Naive B cell (primary cell): Measurements from ENCODE around the gene HS2ST1. TPM values are rescaled to one million over a fixed set of nuclear protein-coding genes. Genes with fewer than 3 reads are reported as not detected.
A peak's percentile ranks its signal among the peaks of the same experiment; 100 is the strongest.

ENCODE experiments used
- ATAC-seq, 2 donors: fragments of 150-1000 bp; cut with Tn5 transposase; 2 replicates each; pipeline ENCODE4 v1.10.0; 2021; ENCODE audit warnings: low read depth in 2 of 2, mild to moderate bottlenecking in 2 of 2, moderate library complexity in 2 of 2
- DNase-seq: peaks from one replicate; pipeline ENCODE4 v3.0.0; 2022
- H3K27ac Mint-ChIP-seq, 6 donors: one replicate each; pipeline ENCODE4 v1.8.0; 2020 to 2022; ENCODE audit warnings: mild to moderate bottlenecking in 6 of 6, mixed read lengths in 6 of 6, moderate library complexity in 5 of 6, inconsistent platforms in 2 of 6
- H3K27me3 Mint-ChIP-seq, 3 donors: one replicate each; pipeline ENCODE4 v1.8.0; 2021 to 2022; ENCODE audit warnings: mixed read lengths in 3 of 3, mild to moderate bottlenecking in 1 of 3
- H3K36me3 Mint-ChIP-seq, 2 donors: one replicate each; pipeline ENCODE4 v1.8.0; 2020 to 2022; ENCODE audit warnings: mixed read lengths in 2 of 2, inconsistent platforms in 1 of 2, mild to moderate bottlenecking in 1 of 2
- H3K4me1 Mint-ChIP-seq, 3 donors: one replicate each; pipeline ENCODE4 v1.8.0; 2020 to 2022; ENCODE audit warnings: mixed read lengths in 3 of 3, inconsistent platforms in 1 of 3, mild to moderate bottlenecking in 1 of 3, moderate library complexity in 1 of 3
- H3K4me3 Mint-ChIP-seq, 8 donors: one replicate each; pipeline ENCODE4 v1.8.0; 2020 to 2022; ENCODE audit warnings: mild to moderate bottlenecking in 8 of 8, mixed read lengths in 8 of 8, moderate library complexity in 8 of 8, inconsistent platforms in 2 of 8
- H3K9me3 Mint-ChIP-seq, 7 donors: one replicate each; pipeline ENCODE4 v1.8.0; 2020 to 2022; ENCODE audit warnings: mixed read lengths in 7 of 7, mild to moderate bottlenecking in 5 of 7, inconsistent platforms in 2 of 7, moderate library complexity in 1 of 7
- polyA plus RNA-seq, 6 donors: library from polyadenylated mRNA; unstranded; fragments of 300-500 nt; fragmentation: Illumina TruSeq; gene quantifications; one replicate each; pipeline ENCODE4 v1.2.3, GENCODE V29; 2021; ENCODE audit warnings: low read depth in 6 of 6

HS2ST1 gene
- polyA plus RNA-seq, 6 donors from 2014 or later: 14.4 to 23.4 (median 17.8) TPM

DNA sequence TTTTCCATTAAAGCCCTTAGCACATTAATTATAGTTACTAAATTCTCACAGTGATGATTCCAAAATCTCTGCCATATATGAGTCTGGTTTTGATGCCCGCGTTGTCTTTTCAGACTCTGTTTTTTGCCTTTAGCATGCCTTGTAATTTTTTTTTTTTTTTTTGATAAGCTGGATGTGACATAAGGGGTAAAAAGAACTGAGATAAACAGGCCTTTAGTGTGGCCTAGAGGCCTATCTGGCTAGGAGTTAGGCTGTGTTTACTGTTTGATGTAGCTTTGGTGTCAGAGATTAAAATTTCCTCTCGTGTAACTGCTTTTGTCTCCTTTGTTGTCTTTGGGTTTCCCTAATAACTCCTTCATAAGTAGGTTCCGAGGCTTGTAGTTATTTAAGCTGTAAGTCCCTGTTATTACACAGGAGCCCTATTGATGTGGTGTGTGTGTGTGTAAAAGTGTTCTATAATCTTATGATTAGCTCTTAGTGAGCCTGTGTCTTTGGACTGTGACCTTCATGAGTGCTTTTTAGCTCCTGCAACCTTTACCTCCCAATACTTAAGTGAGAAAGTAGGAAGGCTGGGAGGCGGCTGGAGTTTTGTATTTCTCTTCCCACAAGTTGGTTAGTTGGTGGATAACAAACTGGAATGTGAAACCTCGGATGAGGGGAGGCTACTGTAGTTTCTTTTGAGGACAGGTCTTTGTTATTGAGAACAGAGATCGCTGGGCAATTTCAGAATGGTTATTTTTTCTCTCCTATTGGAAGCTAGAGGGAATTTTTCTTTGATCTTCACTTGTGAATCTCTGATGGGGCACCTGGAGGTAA, 19.3 kb downstream of the HS2ST1 start:
- DNase-seq (no peak), ATAC-seq (no peak)
- no peaks in the 10 kb centered on the region for H3K27me3 Mint-ChIP-seq
- no peak overlapping the region for H3K4me3 Mint-ChIP-seq
- no peaks in the 10 kb centered on the region for H3K36me3 Mint-ChIP-seq
- H3K27ac Mint-ChIP-seq: peak overlapping the region in 3 of 6 donors; percentile 5 to 51 (median 16)
- H3K9me3 Mint-ChIP-seq: no peaks in the 10 kb centered on the region
- H3K4me1 Mint-ChIP-seq: peaks cover 24 to 33% (median 25%) of the 10 kb centered on the region in 3 donors

DNA sequence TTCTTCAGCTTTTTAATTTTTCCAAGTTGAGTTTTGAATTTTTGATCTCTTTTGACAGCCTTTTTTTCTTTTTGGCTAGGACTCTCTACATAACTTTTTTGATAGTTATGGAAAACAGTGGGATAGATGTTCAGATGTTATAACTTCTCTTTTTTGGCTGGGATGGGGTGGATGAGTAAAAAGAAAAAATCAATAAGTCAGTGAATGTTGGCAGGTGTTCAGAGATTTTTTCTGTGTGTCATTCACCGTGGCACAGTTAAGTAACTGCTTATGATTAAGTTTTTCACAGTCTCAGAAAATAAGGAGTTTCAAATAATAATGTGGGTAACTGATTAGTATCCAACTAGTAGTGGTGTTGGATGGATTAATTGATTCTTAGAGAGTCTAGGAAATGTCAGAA, 24.0 kb downstream of the HS2ST1 start:
- H3K27me3 Mint-ChIP-seq: no peaks in the 10 kb centered on the region
- no peak overlapping the region for H3K4me3 Mint-ChIP-seq
- DNase-seq: no peak
- H3K36me3 Mint-ChIP-seq: no peaks in the 10 kb centered on the region
- H3K9me3 Mint-ChIP-seq: no peaks in the 10 kb centered on the region
- ATAC-seq: no peak
- H3K4me1 Mint-ChIP-seq: peaks cover 21 to 33% (median 28%) of the 10 kb centered on the region in 3 donors
- no peak overlapping the region for H3K27ac Mint-ChIP-seq

- no peak for DNase-seq
- no peaks in the 10 kb centered on the region for H3K9me3 Mint-ChIP-seq
- no peaks in the 10 kb centered on the region for H3K27me3 Mint-ChIP-seq
- H3K36me3 Mint-ChIP-seq: no peaks in the 10 kb centered on the region
- no peak overlapping the region for H3K4me3 Mint-ChIP-seq
- H3K4me1 Mint-ChIP-seq: peaks cover 18 to 29% (median 28%) of the 10 kb centered on the region in 3 donors
- H3K27ac Mint-ChIP-seq: no peak overlapping the region
- no peak for ATAC-seq
Measured at GRCh38 chr1:86938855-86939254, 24.4 kb downstream of the HS2ST1 start.

- H3K27ac Mint-ChIP-seq: peak overlapping the region in 3 of 6 donors; percentile 10 to 41 (median 12)
Measured at GRCh38 chr1:86939406-86939805, 25.0 kb downstream of the HS2ST1 start.

GRCh38 chr1:86940599-86940998, 26.2 kb downstream of the HS2ST1 start:
- no peak for ATAC-seq
- no peaks in the 10 kb centered on the region for H3K9me3 Mint-ChIP-seq
- H3K4me1 Mint-ChIP-seq: peaks cover 18 to 30% (median 22%) of the 10 kb centered on the region in 3 donors
- no peak overlapping the region for H3K4me3 Mint-ChIP-seq
- DNase-seq: no peak
- H3K27ac Mint-ChIP-seq: no peak overlapping the region
- H3K36me3 Mint-ChIP-seq: no peaks in the 10 kb centered on the region
- no peaks in the 10 kb centered on the region for H3K27me3 Mint-ChIP-seq

More at GRCh38 chr1:86939406-86939805, 25.0 kb downstream of the HS2ST1 start:
- Mint-ChIP-seq H3K36me3 (no peaks in the 10 kb centered on the region), H3K4me3 (no peak overlapping the region), H3K9me3 (no peaks in the 10 kb centered on the region), H3K4me1 (peaks cover 16 to 25% (median 23%) of the 10 kb centered on the region in 3 donors), H3K27me3 (no peaks in the 10 kb centered on the region)
- no peak for DNase-seq
- no peak for ATAC-seq

DNA sequence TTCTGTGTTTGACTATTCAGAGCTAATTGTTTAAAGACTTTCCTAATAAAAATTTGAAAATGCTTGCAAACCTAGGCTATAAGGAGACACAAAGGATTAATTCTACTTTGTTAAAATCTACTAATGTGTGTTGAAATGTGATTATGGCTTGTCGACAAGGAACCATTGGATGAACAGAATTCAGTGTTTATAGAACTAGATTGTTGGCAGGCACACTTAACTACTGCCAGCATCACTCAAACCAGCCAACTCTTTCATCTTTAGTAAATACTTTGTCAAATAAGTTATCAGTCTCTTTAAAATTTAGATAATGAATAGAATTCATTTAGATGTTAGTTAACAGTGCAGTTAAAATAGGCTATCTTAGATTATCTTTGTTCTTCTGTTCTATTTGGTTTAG, 27.6 kb downstream of the HS2ST1 start:
- H3K4me1 Mint-ChIP-seq: peaks cover 18 to 30% (median 26%) of the 10 kb centered on the region in 3 donors
- no peaks in the 10 kb centered on the region for H3K27me3 Mint-ChIP-seq
- no peak overlapping the region for H3K27ac Mint-ChIP-seq

DNA sequence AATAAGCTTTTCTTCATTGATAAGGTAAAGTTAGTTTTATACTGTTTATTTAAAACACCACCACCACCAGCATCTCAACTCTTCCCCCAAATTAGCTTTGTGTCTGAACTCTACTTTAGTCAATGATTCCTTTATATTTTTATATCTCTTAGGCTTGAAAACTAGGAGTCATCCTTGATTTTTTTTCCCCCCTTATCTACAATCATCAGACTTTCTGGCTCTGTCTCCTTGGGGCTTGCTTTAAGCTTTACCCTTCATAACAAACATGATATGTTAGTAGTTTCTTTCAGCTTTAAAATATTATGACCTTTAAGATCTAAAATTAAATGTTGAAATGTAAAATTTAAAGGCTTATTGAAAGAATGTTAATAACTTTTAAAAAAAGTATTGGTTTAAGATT, 28.3 kb downstream of the HS2ST1 start:
- Mint-ChIP-seq H3K36me3 (no peaks in the 10 kb centered on the region), H3K4me3 (no peak overlapping the region), H3K27me3 (no peaks in the 10 kb centered on the region), H3K4me1 (peaks cover 22 to 30% (median 24%) of the 10 kb centered on the region in 3 donors), H3K27ac (peak overlapping the region in 1 of 6 donors; percentile 84), H3K9me3 (no peaks in the 10 kb centered on the region)
- no peak for DNase-seq
- ATAC-seq: no peak

More for the DNA sequence above, 27.6 kb downstream of the HS2ST1 start:
- Mint-ChIP-seq H3K4me3 (no peak overlapping the region), H3K9me3 (no peaks in the 10 kb centered on the region), H3K36me3 (no peaks in the 10 kb centered on the region)
- ATAC-seq: no peak
- no peak for DNase-seq

DNA sequence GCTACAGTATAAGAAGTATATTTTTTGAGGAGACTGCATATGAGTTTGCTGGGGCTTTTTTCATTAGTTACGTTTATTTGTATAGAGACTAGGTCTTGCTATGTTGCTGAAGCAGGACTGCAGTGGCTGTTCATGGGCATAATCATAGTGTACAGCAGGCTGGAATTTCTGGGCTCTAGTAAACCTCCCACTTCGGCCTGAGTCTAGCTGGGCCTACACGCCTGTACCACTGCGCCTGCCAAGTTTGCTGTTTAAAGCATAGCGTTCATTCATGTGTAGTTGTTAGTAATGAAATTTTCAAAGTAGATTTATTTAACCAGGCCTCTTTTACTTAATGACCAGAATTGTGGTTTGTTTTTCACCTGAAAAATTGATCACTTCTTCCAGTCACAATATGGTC, 33.8 kb downstream of the HS2ST1 start:
- H3K4me3 Mint-ChIP-seq: no peak overlapping the region
- DNase-seq (no peak), ATAC-seq (no peak)
- peaks cover 28 to 37% (median 33%) of the 10 kb centered on the region in 3 donors for H3K4me1 Mint-ChIP-seq
- no peaks in the 10 kb centered on the region for H3K36me3 Mint-ChIP-seq
- no peak overlapping the region for H3K27ac Mint-ChIP-seq
- no peaks in the 10 kb centered on the region for H3K27me3 Mint-ChIP-seq
- no peaks in the 10 kb centered on the region for H3K9me3 Mint-ChIP-seq

- Mint-ChIP-seq H3K4me3 (no peak overlapping the region), H3K27ac (peak overlapping the region in 1 of 6 donors; percentile 18)
Measured at GRCh38 chr1:86950712-86951419, 36.4 kb downstream of the HS2ST1 start.

DNA sequence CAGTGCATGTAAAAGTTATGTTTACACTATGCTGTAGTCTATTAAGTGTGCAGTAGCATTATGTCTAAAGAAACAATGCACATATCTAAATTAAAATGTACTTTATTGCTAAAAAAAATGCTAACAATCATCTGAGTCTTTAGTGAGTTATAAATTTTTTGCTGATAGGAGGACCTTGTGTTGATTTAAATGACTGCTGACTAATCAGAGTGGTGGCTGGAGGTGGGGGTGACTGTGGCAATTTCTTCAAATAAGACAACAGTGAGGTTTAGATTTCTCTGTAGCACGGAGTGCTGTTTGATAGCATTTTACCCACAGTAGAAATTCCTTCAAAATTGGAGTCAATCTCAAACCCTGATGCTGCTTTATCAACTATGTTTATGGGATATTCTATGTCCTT, 37.0 kb downstream of the HS2ST1 start:
- no peaks in the 10 kb centered on the region for H3K36me3 Mint-ChIP-seq
- peak overlapping the region in 1 of 6 donors; percentile 14 for H3K27ac Mint-ChIP-seq
- ATAC-seq (no peak), DNase-seq (no peak)
- H3K9me3 Mint-ChIP-seq: no peaks in the 10 kb centered on the region
- no peaks in the 10 kb centered on the region for H3K27me3 Mint-ChIP-seq
- H3K4me3 Mint-ChIP-seq: no peak overlapping the region
- H3K4me1 Mint-ChIP-seq: peaks cover 30 to 52% (median 51%) of the 10 kb centered on the region in 3 donors

More at GRCh38 chr1:86950712-86951419, 36.4 kb downstream of the HS2ST1 start:
- no peaks in the 10 kb centered on the region for H3K9me3 Mint-ChIP-seq
- H3K36me3 Mint-ChIP-seq: no peaks in the 10 kb centered on the region
- H3K27me3 Mint-ChIP-seq: no peaks in the 10 kb centered on the region
- no peak for ATAC-seq
- no peak for DNase-seq
- peaks cover 26 to 47% (median 45%) of the 10 kb centered on the region in 3 donors for H3K4me1 Mint-ChIP-seq

DNA sequence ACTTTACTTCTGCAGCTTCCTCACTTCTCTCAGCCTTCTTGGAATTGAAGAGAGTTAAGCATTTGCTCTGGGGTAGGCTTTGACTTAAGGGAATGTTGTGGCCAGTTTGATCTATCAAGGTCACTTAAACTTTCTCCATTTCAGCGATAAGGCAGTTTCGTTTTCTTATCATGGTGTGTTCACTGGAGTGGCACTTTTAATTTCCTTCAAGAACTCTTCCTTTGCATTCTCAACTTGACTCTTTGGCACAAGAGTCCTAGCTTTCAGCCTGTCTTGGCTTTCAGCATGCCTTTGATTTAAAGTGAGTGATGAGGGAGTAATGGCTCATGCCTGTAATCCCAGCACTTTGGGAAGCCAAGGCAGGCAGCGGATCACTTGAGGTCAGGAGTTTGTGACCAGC, 38.7 kb downstream of the HS2ST1 start:
- Mint-ChIP-seq H3K27me3 (no peaks in the 10 kb centered on the region), H3K4me1 (peaks cover 25 to 54% (median 52%) of the 10 kb centered on the region in 3 donors), H3K36me3 (no peaks in the 10 kb centered on the region), H3K27ac (peak overlapping the region in 2 of 6 donors; percentile 7 to 25), H3K9me3 (no peaks in the 10 kb centered on the region), H3K4me3 (peak overlapping the region in 4 of 8 donors; percentile 37 to 61 (median 41))
- no peak for ATAC-seq
- DNase-seq: no peak

- ATAC-seq (no peak), DNase-seq (no peak)
- Mint-ChIP-seq H3K4me3 (no peak overlapping the region), H3K9me3 (no peaks in the 10 kb centered on the region), H3K27me3 (no peaks in the 10 kb centered on the region), H3K4me1 (peaks cover 19 to 51% (median 45%) of the 10 kb centered on the region in 3 donors), H3K36me3 (no peaks in the 10 kb centered on the region), H3K27ac (peak overlapping the region in 1 of 6 donors; percentile 63)
Measured at GRCh38 chr1:86955678-86956077, 41.2 kb downstream of the HS2ST1 start.

DNA sequence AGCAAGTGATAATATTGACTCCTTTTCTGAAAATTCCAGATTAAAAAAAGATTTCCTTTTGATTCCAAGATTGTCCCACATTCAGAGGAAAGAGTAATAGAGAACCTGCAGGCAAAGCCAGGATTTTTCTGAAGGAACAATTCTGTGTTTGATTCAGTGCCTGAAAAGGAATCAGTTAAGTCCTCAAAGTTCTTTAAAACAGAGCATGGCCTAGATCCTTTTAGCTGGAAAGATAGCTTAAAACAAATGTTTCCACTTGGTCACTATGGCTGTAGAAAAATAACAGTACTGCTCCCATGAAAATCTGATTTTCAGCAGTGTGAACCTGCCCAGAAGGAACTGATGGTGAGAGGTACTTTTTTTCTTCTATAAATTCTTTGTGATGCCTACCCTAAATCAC, 41.8 kb downstream of the HS2ST1 start:
- Mint-ChIP-seq H3K36me3 (no peaks in the 10 kb centered on the region), H3K9me3 (no peaks in the 10 kb centered on the region), H3K27me3 (no peaks in the 10 kb centered on the region), H3K4me1 (peaks cover 19 to 45% (median 42%) of the 10 kb centered on the region in 3 donors), H3K4me3 (no peak overlapping the region), H3K27ac (peak overlapping the region in 2 of 6 donors; percentile 59 to 63)
- DNase-seq (no peak), ATAC-seq (no peak)

GRCh38 chr1:86957221-86957620, 42.8 kb downstream of the HS2ST1 start:
- Mint-ChIP-seq H3K4me1 (peaks cover 15 to 39% (median 38%) of the 10 kb centered on the region in 3 donors), H3K27me3 (no peaks in the 10 kb centered on the region), H3K27ac (peak overlapping the region in 2 of 6 donors; percentile 1 to 29), H3K4me3 (no peak overlapping the region), H3K36me3 (no peaks in the 10 kb centered on the region), H3K9me3 (no peaks in the 10 kb centered on the region)
- DNase-seq: no peak
- no peak for ATAC-seq
